Liver (tissue), 9 donors: ENCODE results near the gene KLHL28. TPM values are rescaled to one million over a fixed set of nuclear protein-coding genes. Genes with fewer than 3 reads are reported as not detected.

Experiments
- DNase-seq: peaks from one replicate; pipeline ENCODE4 v3.0.0-alpha.2; 2017; ENCODE audit warnings: low spot score
- H3K27ac ChIP-seq, 2 donors: one replicate each; pipeline ENCODE4 v1.7.0; 2013; ENCODE audit warnings: inconsistent platforms in 2 of 2, low read length in 2 of 2, control low read depth in 1 of 2, low read depth in 1 of 2, mild to moderate bottlenecking in 1 of 2
- H3K27me3 ChIP-seq, 4 donors: one replicate each; pipeline versions ENCODE4 v1.6.1 to v1.7.0; 2013; ENCODE audit warnings: low read length in 3 of 4, inconsistent platforms in 1 of 4, mild to moderate bottlenecking in 1 of 4, moderate library complexity in 1 of 4; ENCODE audit not compliant: control insufficient read depth in 4 of 4, insufficient read depth in 4 of 4
- H3K36me3 ChIP-seq, 4 donors: one replicate each; pipeline versions ENCODE4 v1.6.1 to v1.7.0; 2013; ENCODE audit warnings: low read length in 3 of 4, mild to moderate bottlenecking in 3 of 4, low read depth in 1 of 4, moderate library complexity in 1 of 4; ENCODE audit not compliant: control insufficient read depth in 4 of 4, insufficient read depth in 3 of 4
- H3K4me1 ChIP-seq, 4 donors: one replicate each; pipeline versions ENCODE4 v1.6.1 to v1.7.0; 2013; ENCODE audit warnings: low read length in 3 of 4, mild to moderate bottlenecking in 3 of 4, moderate library complexity in 1 of 4; ENCODE audit not compliant: control insufficient read depth in 4 of 4, insufficient read depth in 4 of 4
- H3K4me3 ChIP-seq, 3 donors: one replicate each; pipeline versions ENCODE4 v1.6.1 to v1.7.0; 2013; ENCODE audit warnings: low read length in 3 of 3, control low read depth in 1 of 3, low read depth in 1 of 3, mild to moderate bottlenecking in 1 of 3
- H3K9ac ChIP-seq, 2 donors: one replicate each; pipeline ENCODE4 v1.7.0; 2013; ENCODE audit warnings: low read length in 2 of 2, mild to moderate bottlenecking in 2 of 2, moderate library complexity in 2 of 2, control low read depth in 1 of 2, low read depth in 1 of 2
- H3K9me3 ChIP-seq, 4 donors: one replicate each; pipeline versions ENCODE4 v1.6.1 to v1.7.0; 2013; ENCODE audit warnings: low read length in 3 of 4; ENCODE audit not compliant: control insufficient read depth in 4 of 4
- EGR1 ChIP-seq, 2 donors: IDR thresholded peaks; 2 replicates each; pipeline ENCODE4 v1.6.1; 2016 to 2018; ENCODE audit warnings: antibody characterized with exemption in 2 of 2, low read depth in 2 of 2
- FOXA1 ChIP-seq: IDR thresholded peaks from 2 replicates; pipeline ENCODE4 v1.6.1; 2016; ENCODE audit warnings: antibody characterized with exemption
- FOXA2 ChIP-seq: IDR thresholded peaks from 2 replicates; pipeline ENCODE4 v1.6.1; 2016; ENCODE audit warnings: antibody characterized with exemption
- GABPA ChIP-seq, 2 donors: IDR thresholded peaks in 1 of 2; conservative IDR thresholded peaks in 1 of 2; 2 replicates each; pipeline ENCODE4 v1.6.1; 2016; ENCODE audit warnings: antibody characterized with exemption in 2 of 2, mild to moderate bottlenecking in 1 of 2, moderate library complexity in 1 of 2
- HNF4A ChIP-seq, 2 donors: conservative IDR thresholded peaks; 2 replicates each; pipeline ENCODE4 v1.6.1; 2016; ENCODE audit warnings: antibody characterized with exemption in 2 of 2, mild to moderate bottlenecking in 2 of 2
- HNF4G ChIP-seq: IDR thresholded peaks from 2 replicates; pipeline ENCODE4 v1.6.1; 2016; ENCODE audit warnings: antibody characterized with exemption
- JUND ChIP-seq, 2 donors: IDR thresholded peaks; 2 replicates each; pipeline ENCODE4 v1.6.1; 2016; ENCODE audit warnings: antibody characterized with exemption in 2 of 2
- NR2F2 ChIP-seq: IDR thresholded peaks from 2 replicates; pipeline ENCODE4 v1.6.1; 2016; ENCODE audit warnings: antibody characterized with exemption
- RAD21 ChIP-seq, 2 donors: IDR thresholded peaks; 2 replicates each; pipeline ENCODE4 v1.6.1; 2016; ENCODE audit warnings: antibody characterized with exemption in 2 of 2, mild to moderate bottlenecking in 2 of 2
- RXRA ChIP-seq, 2 donors: IDR thresholded peaks; 2 replicates each; pipeline ENCODE4 v1.6.1; 2017 to 2018; ENCODE audit warnings: antibody characterized with exemption in 2 of 2, mild to moderate bottlenecking in 1 of 2
- SP1 ChIP-seq: IDR thresholded peaks from 2 replicates; pipeline ENCODE4 v1.6.1; 2018; ENCODE audit warnings: antibody characterized with exemption, mild to moderate bottlenecking
- TAF1 ChIP-seq: conservative IDR thresholded peaks from 2 replicates; pipeline ENCODE4 v1.6.1; 2016; ENCODE audit warnings: antibody characterized with exemption, mild to moderate bottlenecking
- YY1 ChIP-seq: IDR thresholded peaks from 2 replicates; pipeline ENCODE4 v1.6.1; 2016; ENCODE audit warnings: antibody characterized with exemption, mild to moderate bottlenecking
- whole genome bisulfite sequencing: extraction: QIAGEN DNeasy Blood & Tissue Kit; methylation state at CpG from one replicate; pipeline ENCODE4 v1.1.7; 2013; 5-methylcytosine and 5-hydroxymethylcytosine counted together
- polyA plus RNA-seq, 2 donors: library from polyadenylated mRNA; stranded (reverse) in 1 of 2; unstranded in 1 of 2; fragments of 200-250 nt in 1 of 2; fragments of >200 nt in 1 of 2; fragmentation: Nextera tagmentation in 1 of 2; extraction: Ambion mirVana in 1 of 2; gene quantifications; one replicate each; pipeline versions ENCODE4 v1.2.1 to v1.2.3, GENCODE V29; 2013 to 2015
- total RNA-seq, 2 donors: library from RNA; depleted of rRNA; stranded (reverse); fragments of >200 nt; gene quantifications; one replicate each; pipeline ENCODE4 v1.2.3, GENCODE V29; 2014
- TF ChIP-seq, protein P1 (sequence below): IDR thresholded peaks from 2 replicates; pipeline ENCODE4 v1.6.1; 2016; ENCODE audit warnings: antibody characterized with exemption
- TF ChIP-seq, protein P2 (sequence below): fragments of 150-350 bp; IDR thresholded peaks from 2 replicates; pipeline ENCODE4 v1.5.1; 2017; ENCODE audit warnings: improper control_type of control experiment, low read depth, low read length; ENCODE audit not compliant: missing input control
- TF ChIP-seq, protein P3 (sequence below): IDR thresholded peaks from 2 replicates; pipeline ENCODE4 v1.6.1; 2016; ENCODE audit warnings: antibody characterized with exemption
- TF ChIP-seq, protein P4 (sequence below): IDR thresholded peaks from 2 replicates; pipeline ENCODE4 v1.6.1; 2016; ENCODE audit warnings: antibody characterized with exemption, mild to moderate bottlenecking
- TF ChIP-seq, protein P5 (sequence below): IDR thresholded peaks from 2 replicates; pipeline ENCODE4 v1.6.1; 2016; ENCODE audit warnings: antibody characterized with exemption
- donor health status: healthy.
- donor health status: healthy.
- donor health status: healthy.
- donor health status: healthy.
- donor health status: healthy.

KLHL28 gene
- total and polyA plus RNA-seq, 4 donors, result 2.3 to 7.9 (median 5.7) TPM

DNA sequence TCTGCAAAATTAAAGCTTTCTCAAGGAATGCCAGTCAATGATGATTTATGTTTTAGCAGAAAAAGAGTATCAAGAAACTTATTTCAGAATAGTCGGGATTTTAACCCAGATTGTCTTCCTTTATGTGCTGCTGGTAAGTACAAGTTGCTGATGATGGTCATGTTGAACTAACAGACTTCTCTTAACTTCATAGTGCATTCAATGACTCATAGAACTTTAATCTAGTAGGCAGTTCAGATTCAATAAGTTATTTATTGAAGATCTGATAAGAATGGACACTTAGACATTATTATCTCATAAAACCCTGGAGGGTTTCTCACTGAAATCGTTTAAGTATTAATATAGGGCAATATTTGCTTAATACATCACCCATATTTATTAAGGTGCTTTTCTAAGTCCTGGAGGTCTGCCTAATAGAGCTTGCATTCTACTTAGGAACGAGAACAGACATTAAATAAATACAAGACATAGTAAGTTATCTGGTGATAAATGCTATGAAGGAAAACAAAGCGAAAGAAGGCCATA, 34.1 kb upstream of the KLHL28 start (continued):
- TF ChIP-seq, protein P1, sequence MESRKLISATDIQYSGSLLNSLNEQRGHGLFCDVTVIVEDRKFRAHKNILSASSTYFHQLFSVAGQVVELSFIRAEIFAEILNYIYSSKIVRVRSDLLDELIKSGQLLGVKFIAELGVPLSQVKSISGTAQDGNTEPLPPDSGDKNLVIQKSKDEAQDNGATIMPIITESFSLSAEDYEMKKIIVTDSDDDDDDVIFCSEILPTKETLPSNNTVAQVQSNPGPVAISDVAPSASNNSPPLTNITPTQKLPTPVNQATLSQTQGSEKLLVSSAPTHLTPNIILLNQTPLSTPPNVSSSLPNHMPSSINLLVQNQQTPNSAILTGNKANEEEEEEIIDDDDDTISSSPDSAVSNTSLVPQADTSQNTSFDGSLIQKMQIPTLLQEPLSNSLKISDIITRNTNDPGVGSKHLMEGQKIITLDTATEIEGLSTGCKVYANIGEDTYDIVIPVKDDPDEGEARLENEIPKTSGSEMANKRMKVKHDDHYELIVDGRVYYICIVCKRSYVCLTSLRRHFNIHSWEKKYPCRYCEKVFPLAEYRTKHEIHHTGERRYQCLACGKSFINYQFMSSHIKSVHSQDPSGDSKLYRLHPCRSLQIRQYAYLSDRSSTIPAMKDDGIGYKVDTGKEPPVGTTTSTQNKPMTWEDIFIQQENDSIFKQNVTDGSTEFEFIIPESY, result no peak
- TF ChIP-seq HNF4A (conservative IDR thresholded peaks at IDR 0.05), result no peak

DNA sequence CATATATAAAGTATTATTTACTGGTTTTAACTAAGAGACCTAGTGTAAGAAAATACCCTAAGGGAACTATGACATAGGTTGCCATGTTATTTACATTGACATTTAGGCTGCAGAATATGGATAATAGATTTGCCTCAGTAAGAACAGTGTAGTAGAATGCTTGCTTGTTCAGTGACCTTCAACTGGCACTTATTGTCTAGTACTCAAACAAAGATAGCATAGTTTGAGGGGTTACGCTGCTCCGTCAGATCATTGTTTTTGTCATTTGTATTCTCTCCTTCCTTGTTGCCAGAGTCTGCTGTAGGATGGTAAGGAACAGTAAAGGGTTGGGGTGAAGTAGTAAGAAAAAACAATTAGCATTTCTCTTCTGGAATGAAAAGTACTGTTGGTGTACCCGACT, 33.4 kb upstream of the KLHL28 start:
- Histone ChIP-seq H3K9me3 (no peaks in the 10 kb centered on the region), H3K4me3 (no peak overlapping the region), H3K27ac (no peak overlapping the region), H3K9ac (no peak overlapping the region), H3K27me3 (no peaks in the 10 kb centered on the region), H3K36me3 (peaks cover 0 to 5% (median 2%) of the 10 kb centered on the region in 4 donors), H3K4me1 (no peaks in the 10 kb centered on the region)
- DNase-seq, result no peak
- 95% methylated on average over 3 of the region's 3 CpGs for WGBS
- TF ChIP-seq HNF4G (no peak), RXRA (IDR thresholded peaks at IDR 0.05) (no peak), YY1 (no peak), HNF4A (conservative IDR thresholded peaks at IDR 0.05) (no peak), NR2F2 (no peak), JUND (IDR thresholded peaks at IDR 0.05) (no peak), TAF1 (no peak), FOXA2 (no peak), FOXA1 (no peak), SP1 (no peak), GABPA (IDR thresholded peaks at IDR 0.05 in 1 of 2, conservative IDR thresholded peaks at IDR 0.05 in 1 of 2) (no peak), RAD21 (IDR thresholded peaks at IDR 0.05) (no peak), EGR1 (IDR thresholded peaks at IDR 0.05; ENCODE audit: low read depth in 2 of 2) (no peak)
- TF ChIP-seq, protein P2, sequence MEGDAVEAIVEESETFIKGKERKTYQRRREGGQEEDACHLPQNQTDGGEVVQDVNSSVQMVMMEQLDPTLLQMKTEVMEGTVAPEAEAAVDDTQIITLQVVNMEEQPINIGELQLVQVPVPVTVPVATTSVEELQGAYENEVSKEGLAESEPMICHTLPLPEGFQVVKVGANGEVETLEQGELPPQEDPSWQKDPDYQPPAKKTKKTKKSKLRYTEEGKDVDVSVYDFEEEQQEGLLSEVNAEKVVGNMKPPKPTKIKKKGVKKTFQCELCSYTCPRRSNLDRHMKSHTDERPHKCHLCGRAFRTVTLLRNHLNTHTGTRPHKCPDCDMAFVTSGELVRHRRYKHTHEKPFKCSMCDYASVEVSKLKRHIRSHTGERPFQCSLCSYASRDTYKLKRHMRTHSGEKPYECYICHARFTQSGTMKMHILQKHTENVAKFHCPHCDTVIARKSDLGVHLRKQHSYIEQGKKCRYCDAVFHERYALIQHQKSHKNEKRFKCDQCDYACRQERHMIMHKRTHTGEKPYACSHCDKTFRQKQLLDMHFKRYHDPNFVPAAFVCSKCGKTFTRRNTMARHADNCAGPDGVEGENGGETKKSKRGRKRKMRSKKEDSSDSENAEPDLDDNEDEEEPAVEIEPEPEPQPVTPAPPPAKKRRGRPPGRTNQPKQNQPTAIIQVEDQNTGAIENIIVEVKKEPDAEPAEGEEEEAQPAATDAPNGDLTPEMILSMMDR, result no peak
- TF ChIP-seq, protein P3, sequence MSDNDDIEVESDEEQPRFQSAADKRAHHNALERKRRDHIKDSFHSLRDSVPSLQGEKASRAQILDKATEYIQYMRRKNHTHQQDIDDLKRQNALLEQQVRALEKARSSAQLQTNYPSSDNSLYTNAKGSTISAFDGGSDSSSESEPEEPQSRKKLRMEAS, result no peak
- TF ChIP-seq, protein P4, sequence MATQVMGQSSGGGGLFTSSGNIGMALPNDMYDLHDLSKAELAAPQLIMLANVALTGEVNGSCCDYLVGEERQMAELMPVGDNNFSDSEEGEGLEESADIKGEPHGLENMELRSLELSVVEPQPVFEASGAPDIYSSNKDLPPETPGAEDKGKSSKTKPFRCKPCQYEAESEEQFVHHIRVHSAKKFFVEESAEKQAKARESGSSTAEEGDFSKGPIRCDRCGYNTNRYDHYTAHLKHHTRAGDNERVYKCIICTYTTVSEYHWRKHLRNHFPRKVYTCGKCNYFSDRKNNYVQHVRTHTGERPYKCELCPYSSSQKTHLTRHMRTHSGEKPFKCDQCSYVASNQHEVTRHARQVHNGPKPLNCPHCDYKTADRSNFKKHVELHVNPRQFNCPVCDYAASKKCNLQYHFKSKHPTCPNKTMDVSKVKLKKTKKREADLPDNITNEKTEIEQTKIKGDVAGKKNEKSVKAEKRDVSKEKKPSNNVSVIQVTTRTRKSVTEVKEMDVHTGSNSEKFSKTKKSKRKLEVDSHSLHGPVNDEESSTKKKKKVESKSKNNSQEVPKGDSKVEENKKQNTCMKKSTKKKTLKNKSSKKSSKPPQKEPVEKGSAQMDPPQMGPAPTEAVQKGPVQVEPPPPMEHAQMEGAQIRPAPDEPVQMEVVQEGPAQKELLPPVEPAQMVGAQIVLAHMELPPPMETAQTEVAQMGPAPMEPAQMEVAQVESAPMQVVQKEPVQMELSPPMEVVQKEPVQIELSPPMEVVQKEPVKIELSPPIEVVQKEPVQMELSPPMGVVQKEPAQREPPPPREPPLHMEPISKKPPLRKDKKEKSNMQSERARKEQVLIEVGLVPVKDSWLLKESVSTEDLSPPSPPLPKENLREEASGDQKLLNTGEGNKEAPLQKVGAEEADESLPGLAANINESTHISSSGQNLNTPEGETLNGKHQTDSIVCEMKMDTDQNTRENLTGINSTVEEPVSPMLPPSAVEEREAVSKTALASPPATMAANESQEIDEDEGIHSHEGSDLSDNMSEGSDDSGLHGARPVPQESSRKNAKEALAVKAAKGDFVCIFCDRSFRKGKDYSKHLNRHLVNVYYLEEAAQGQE, result no peak
- TF ChIP-seq, protein P1, result no peak
- TF ChIP-seq, protein P5, sequence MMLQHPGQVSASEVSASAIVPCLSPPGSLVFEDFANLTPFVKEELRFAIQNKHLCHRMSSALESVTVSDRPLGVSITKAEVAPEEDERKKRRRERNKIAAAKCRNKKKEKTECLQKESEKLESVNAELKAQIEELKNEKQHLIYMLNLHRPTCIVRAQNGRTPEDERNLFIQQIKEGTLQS, result no peak
